OCI-LY3 (cell line): ENCODE measurements around the gene CMSS1.

ENCODE experiments used
- H2AFZ ChIP-seq: fragments of 200-600, 300-600 bp; shearing (Covaris generic); 2 replicates; pipeline ENCODE4 v1.6.0; 2014; ENCODE audit warnings: antibody characterized with exemption, low read depth, low read length
- H3K27ac ChIP-seq: fragments of 200-600, 300-600 bp; sonication (generic); 2 replicates; pipeline ENCODE4 v1.5.1; 2014; ENCODE audit warnings: mild to moderate bottlenecking, low read length, moderate library complexity, mixed read lengths
- H3K27me3 ChIP-seq: fragments of 200-600, 300-600 bp; sonication (generic); 2 replicates; pipeline ENCODE4 v1.6.1; 2014; ENCODE audit warnings: low read depth, low read length, mixed read lengths
- H3K36me3 ChIP-seq: fragments of 200-600, 300-600 bp; sonication (generic); replicated peaks from 2 replicates; pipeline ENCODE3; 2014; ENCODE audit warnings: low read depth, low read length, mixed read lengths
- H3K4me1 ChIP-seq: fragments of 300-600, 200-600 bp; sonication (generic); 2 replicates; pipeline ENCODE4 v1.6.1; 2014; ENCODE audit warnings: low read length, mixed read lengths
- H3K4me2 ChIP-seq: fragments of 200-600, 300-600 bp; sonication (generic); 2 replicates; pipeline ENCODE4 v1.6.1; 2014; ENCODE audit warnings: low read length, mixed read lengths
- H3K4me3 ChIP-seq: fragments of 300-600, 200-600 bp; sonication (generic); 2 replicates; pipeline ENCODE4 v1.5.1; 2014; ENCODE audit warnings: antibody characterized with exemption, mild to moderate bottlenecking, low read length, moderate library complexity
- H3K79me2 ChIP-seq: fragments of 300-600, 200-600 bp; shearing (Covaris generic); 2 replicates; pipeline ENCODE4 v1.6.1; 2014; ENCODE audit warnings: mild to moderate bottlenecking, low read length, mixed read lengths
- H3K9ac ChIP-seq: fragments of 300-600, 200-600 bp; shearing (Covaris generic); 2 replicates; pipeline ENCODE4 v1.6.0; 2014; ENCODE audit warnings: mild to moderate bottlenecking, low read length, moderate library complexity
- H3K9me3 ChIP-seq: fragments of 200-600, 300-600 bp; shearing (Covaris generic); 2 replicates; pipeline ENCODE4 v1.6.1; 2014; ENCODE audit warnings: low read length, mixed read lengths; ENCODE audit not compliant: insufficient read depth
- H4K20me1 ChIP-seq: fragments of 200-600, 300-600 bp; sonication (generic); 2 replicates; pipeline ENCODE4 v1.6.1; 2016; ENCODE audit warnings: low read length, mixed read lengths; ENCODE audit not compliant: insufficient read depth
- EZH2phosphoT487 ChIP-seq: fragments of 200-600 bp; shearing (Covaris generic); IDR thresholded peaks from 2 replicates; pipeline ENCODE4 v1.6.1; 2018; ENCODE audit warnings: antibody characterized with exemption, mixed run types, low read depth
- TF ChIP-seq, protein P1 (sequence below): fragments of 200-600, 300-600 bp; sonication (generic); IDR thresholded peaks from 2 replicates; pipeline ENCODE4 v1.5.1; 2014; ENCODE audit warnings: antibody characterized with exemption, low read length, low read depth

The CMSS1 gene

DNA sequence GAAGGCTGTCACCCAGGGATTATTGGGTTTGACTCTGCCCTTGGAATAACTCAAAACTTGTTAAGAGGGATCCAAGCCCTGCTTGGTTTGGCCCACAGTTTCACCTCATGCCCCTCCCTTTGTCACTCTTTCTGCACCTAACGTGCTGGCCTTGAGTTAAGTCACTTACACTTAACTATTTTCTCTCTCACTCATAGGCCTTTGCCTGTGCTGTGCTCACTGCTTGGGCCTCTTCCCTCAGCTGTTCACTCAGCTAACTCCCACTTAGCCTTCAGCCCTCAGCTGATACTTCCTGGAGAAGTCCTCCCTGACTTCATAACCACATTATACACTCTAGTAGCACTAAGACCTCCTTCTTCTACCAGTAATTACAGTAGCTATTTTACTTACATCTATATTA is 133.3 kb downstream of the CMSS1 start:
- no peak overlapping the region for H3K9ac ChIP-seq
- H3K4me2 ChIP-seq: peak overlapping the region; percentile 74; the same call in 1 of the 2 replicates
- no peaks in the 10 kb centered on the region for H3K27me3 ChIP-seq
- H3K4me1 ChIP-seq: peaks cover 29% of the 10 kb centered on the region
- H3K79me2 ChIP-seq: peaks cover 11% of the 10 kb centered on the region; the same call in 1 of the 2 replicates
- H3K27ac ChIP-seq: no peak overlapping the region
- no peak overlapping the region for H2AFZ ChIP-seq
- H3K36me3 ChIP-seq: no peaks in the 10 kb centered on the region
- H3K4me3 ChIP-seq: no peak overlapping the region
- H4K20me1 ChIP-seq: no peaks in the 10 kb centered on the region
- no peaks in the 10 kb centered on the region for H3K9me3 ChIP-seq
- no peak for TF ChIP-seq EZH2phosphoT487
- TF ChIP-seq, protein P1, sequence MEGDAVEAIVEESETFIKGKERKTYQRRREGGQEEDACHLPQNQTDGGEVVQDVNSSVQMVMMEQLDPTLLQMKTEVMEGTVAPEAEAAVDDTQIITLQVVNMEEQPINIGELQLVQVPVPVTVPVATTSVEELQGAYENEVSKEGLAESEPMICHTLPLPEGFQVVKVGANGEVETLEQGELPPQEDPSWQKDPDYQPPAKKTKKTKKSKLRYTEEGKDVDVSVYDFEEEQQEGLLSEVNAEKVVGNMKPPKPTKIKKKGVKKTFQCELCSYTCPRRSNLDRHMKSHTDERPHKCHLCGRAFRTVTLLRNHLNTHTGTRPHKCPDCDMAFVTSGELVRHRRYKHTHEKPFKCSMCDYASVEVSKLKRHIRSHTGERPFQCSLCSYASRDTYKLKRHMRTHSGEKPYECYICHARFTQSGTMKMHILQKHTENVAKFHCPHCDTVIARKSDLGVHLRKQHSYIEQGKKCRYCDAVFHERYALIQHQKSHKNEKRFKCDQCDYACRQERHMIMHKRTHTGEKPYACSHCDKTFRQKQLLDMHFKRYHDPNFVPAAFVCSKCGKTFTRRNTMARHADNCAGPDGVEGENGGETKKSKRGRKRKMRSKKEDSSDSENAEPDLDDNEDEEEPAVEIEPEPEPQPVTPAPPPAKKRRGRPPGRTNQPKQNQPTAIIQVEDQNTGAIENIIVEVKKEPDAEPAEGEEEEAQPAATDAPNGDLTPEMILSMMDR: no peak

DNA sequence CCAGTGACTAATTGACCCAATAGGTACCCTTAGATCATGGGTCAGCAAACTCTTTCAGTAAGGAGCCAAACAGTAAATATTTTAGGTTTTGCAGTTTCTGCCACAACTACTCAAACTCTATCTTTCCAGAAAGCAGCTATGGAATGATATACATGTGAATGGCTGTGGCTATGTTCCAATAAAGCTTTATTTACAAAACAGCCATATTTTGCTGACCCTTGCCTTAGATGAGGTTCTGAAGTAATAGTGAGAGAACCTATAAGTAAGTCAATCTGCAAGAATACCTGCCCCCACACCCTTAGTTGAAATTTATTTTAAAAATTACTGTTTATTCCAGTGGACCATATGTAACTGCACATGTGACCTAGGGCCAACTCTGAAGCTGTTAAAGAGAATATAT is 134.0 kb downstream of the CMSS1 start:
- Histone ChIP-seq H3K27ac (no peak overlapping the region), H3K4me2 (no peak overlapping the region), H3K4me1 (peaks cover 29% of the 10 kb centered on the region), H3K27me3 (no peaks in the 10 kb centered on the region), H3K9ac (no peak overlapping the region), H2AFZ (no peak overlapping the region), H4K20me1 (no peaks in the 10 kb centered on the region), H3K36me3 (no peaks in the 10 kb centered on the region), H3K79me2 (peaks cover 11% of the 10 kb centered on the region; the same call in 1 of the 2 replicates), H3K4me3 (no peak overlapping the region), H3K9me3 (no peaks in the 10 kb centered on the region)
- no peak for TF ChIP-seq EZH2phosphoT487
- TF ChIP-seq, protein P1: no peak

DNA sequence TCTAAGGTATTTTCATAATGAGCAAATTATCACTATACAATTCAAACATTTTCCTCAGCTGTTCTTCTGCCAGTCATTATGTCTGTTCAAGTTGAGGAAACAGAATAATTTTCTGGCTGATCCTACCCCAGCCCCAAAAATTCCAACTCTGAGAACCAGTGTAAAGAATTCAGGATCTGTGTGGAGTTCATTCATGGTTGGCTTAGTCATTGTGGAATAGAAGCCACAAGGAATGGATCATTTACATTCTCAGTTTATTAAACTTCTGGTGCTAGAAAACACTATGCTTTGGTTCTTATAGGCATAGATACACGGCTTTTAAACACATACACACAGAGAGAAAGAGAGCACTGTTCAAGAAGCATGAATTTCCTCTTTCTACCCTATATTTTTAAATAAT is 134.6 kb downstream of the CMSS1 start:
- TF ChIP-seq, protein P1: no peak
- no peak for TF ChIP-seq EZH2phosphoT487
- no peaks in the 10 kb centered on the region for H3K9me3 ChIP-seq
- H4K20me1 ChIP-seq: no peaks in the 10 kb centered on the region
- no peaks in the 10 kb centered on the region for H3K27me3 ChIP-seq
- H3K4me2 ChIP-seq: no peak overlapping the region
- peaks cover 11% of the 10 kb centered on the region; the same call in 1 of the 2 replicates for H3K79me2 ChIP-seq
- H3K27ac ChIP-seq: no peak overlapping the region
- H3K36me3 ChIP-seq: no peaks in the 10 kb centered on the region
- no peak overlapping the region for H3K9ac ChIP-seq
- no peak overlapping the region for H3K4me3 ChIP-seq
- no peak overlapping the region for H2AFZ ChIP-seq
- peaks cover 29% of the 10 kb centered on the region for H3K4me1 ChIP-seq

DNA sequence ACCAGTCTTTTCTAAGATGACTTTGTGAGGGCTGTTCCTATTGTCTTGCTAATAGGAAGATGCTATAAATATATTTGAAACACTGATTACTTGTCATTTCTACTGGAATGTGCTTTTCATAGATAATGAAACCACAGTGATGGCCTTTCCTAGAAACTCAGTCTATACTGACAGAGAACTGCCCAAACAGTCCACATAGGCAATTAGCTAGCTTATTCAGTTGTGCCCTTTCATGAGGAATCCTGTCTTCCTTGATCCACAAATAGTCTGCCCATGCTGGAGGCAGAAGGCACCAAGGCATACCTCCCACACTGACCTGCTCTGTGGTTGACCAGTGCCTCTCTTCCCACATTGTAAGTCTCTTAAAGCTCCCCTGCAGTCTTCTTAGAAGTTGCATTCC is 135.9 kb downstream of the CMSS1 start:
- no peaks in the 10 kb centered on the region for H3K9me3 ChIP-seq
- no peak overlapping the region for H2AFZ ChIP-seq
- no peak overlapping the region for H3K27ac ChIP-seq
- H3K27me3 ChIP-seq: no peaks in the 10 kb centered on the region
- H3K79me2 ChIP-seq: peaks cover 11% of the 10 kb centered on the region; the same call in 1 of the 2 replicates
- no peak overlapping the region for H3K4me2 ChIP-seq
- H3K4me3 ChIP-seq: no peak overlapping the region
- TF ChIP-seq, protein P1: no peak
- no peak for TF ChIP-seq EZH2phosphoT487
- H3K36me3 ChIP-seq: no peaks in the 10 kb centered on the region
- H4K20me1 ChIP-seq: no peaks in the 10 kb centered on the region
- H3K9ac ChIP-seq: no peak overlapping the region
- H3K4me1 ChIP-seq: peaks cover 29% of the 10 kb centered on the region
